B cell (primary cell): ENCODE results near the gene MT4. TPM values are rescaled to one million over a fixed set of nuclear protein-coding genes. Genes with fewer than 3 reads are reported as not detected.

Source experiments
- ATAC-seq: fragments of 200-7000 bp; cut with Tn5 transposase; one replicate; pipeline ENCODE4 v1.10.0; 2021; ENCODE audit warnings: low read depth, mild to moderate bottlenecking, moderate number of reproducible peaks, moderate library complexity
- CTCF ChIA-PET: fragments of 350-600 bp; sonication (Branson Sonifier 250); formaldehyde crosslinking; loops from one replicate; lab custom pipeline; 2021; ENCODE audit warnings: antibody characterized with exemption, inconsistent platforms; lab: Charles Lee
- POLR2A ChIA-PET: fragments of 350-600 bp; sonication (Branson Sonifier 250); formaldehyde crosslinking; loops from one replicate; lab custom pipeline; 2021; ENCODE audit warnings: antibody characterized with exemption; lab: Charles Lee
- DNase-seq: peaks from one replicate; pipeline ENCODE4 v3.0.0; 2013
- H2AFZ ChIP-seq: 2 replicates; pipeline ENCODE4 v1.6.1; 2012; ENCODE audit warnings: mild to moderate bottlenecking, low read depth, low read length; ENCODE audit not compliant: insufficient read depth, poor library complexity, severe bottlenecking
- H3K27ac ChIP-seq, 2 donors: 1 replicate in 1 of 2; 2 replicates in 1 of 2; pipeline ENCODE4 v1.5.1; 2012 to 2013; ENCODE audit warnings: low read length in 2 of 2, mild to moderate bottlenecking in 2 of 2, moderate library complexity in 1 of 2
- H3K27me3 ChIP-seq, 4 experiments: fragments of 200-600 bp in 1 of 4; sonication (generic) in 1 of 4; replicated peaks in 1 of 4; 1 replicate in 2 of 4; 2 replicates in 2 of 4; pipeline versions ENCODE4 v1.6.1 to v1.7.0; 2013 to 2016; ENCODE audit warnings: low read length in 3 of 4, mild to moderate bottlenecking in 2 of 4, mixed read lengths in 1 of 4, moderate library complexity in 1 of 4; ENCODE audit not compliant: insufficient read depth in 4 of 4, control insufficient read depth in 3 of 4; ENCODE audit errors: control extremely low read depth in 1 of 4
- H3K36me3 ChIP-seq, 2 experiments: replicated peaks in 1 of 2; 1 replicate in 1 of 2; 2 replicates in 1 of 2; pipeline versions ENCODE4 v1.6.1 to v1.7.1; 2013; ENCODE audit warnings: low read length in 1 of 2; ENCODE audit not compliant: insufficient read depth in 2 of 2, control insufficient read depth in 1 of 2; ENCODE audit errors: control extremely low read depth in 1 of 2, extremely low read depth in 1 of 2
- H3K4me1 ChIP-seq, 2 donors: fragments of 200-600 bp in 1 of 2; sonication (generic) in 1 of 2; 1 replicate in 1 of 2; 2 replicates in 1 of 2; pipeline versions ENCODE4 v1.5.1 to v1.6.1; 2013 to 2017; ENCODE audit warnings: low read length in 2 of 2; ENCODE audit not compliant: control insufficient read depth in 2 of 2, insufficient read depth in 2 of 2
- H3K4me2 ChIP-seq: replicated peaks from 2 replicates; pipeline ENCODE3; 2012; ENCODE audit warnings: mild to moderate bottlenecking, low read depth, low read length; ENCODE audit not compliant: poor library complexity, severe bottlenecking
- H3K4me3 ChIP-seq, 5 experiments: fragments of 200-600 bp in 1 of 5; sonication (generic) in 1 of 5; 1 replicate in 3 of 5; 2 replicates in 2 of 5; pipeline versions ENCODE4 v1.5.1 to v1.7.0; 2011 to 2016; ENCODE audit warnings: low read length in 4 of 5, mild to moderate bottlenecking in 4 of 5, low read depth in 2 of 5, control low read depth in 1 of 5, moderate library complexity in 1 of 5; ENCODE audit not compliant: insufficient read depth in 1 of 5; ENCODE audit errors: control extremely low read depth in 1 of 5, extremely low read depth in 1 of 5
- H3K79me2 ChIP-seq: fragments of 200-600 bp; sonication (generic); one replicate; pipeline ENCODE4 v1.6.0; 2016; ENCODE audit warnings: low read length; ENCODE audit not compliant: control insufficient read depth, insufficient read depth
- H3K9ac ChIP-seq: fragments of 200-600 bp; sonication (generic); 2 replicates; pipeline ENCODE4 v1.6.1; 2017; ENCODE audit warnings: mild to moderate bottlenecking, low read length, moderate library complexity
- H3K9me3 ChIP-seq, 3 donors: one replicate each; pipeline versions ENCODE4 v1.6.1 to v1.7.1; 2013; ENCODE audit warnings: low read length in 2 of 3; ENCODE audit not compliant: control insufficient read depth in 2 of 3, insufficient read depth in 1 of 3; ENCODE audit errors: control extremely low read depth in 1 of 3
- H4K20me1 ChIP-seq: 2 replicates; pipeline ENCODE4 v1.6.0; 2012; ENCODE audit warnings: mild to moderate bottlenecking, low read length; ENCODE audit not compliant: insufficient read depth, control insufficient read depth, poor library complexity, severe bottlenecking
- H3K27ac Mint-ChIP-seq: one replicate; pipeline ENCODE4 v1.8.0; 2021; ENCODE audit warnings: mixed read lengths
- H3K27me3 Mint-ChIP-seq: one replicate; pipeline ENCODE4 v1.8.0; 2021; ENCODE audit warnings: mixed read lengths
- H3K4me1 Mint-ChIP-seq: one replicate; pipeline ENCODE4 v1.8.0; 2021; ENCODE audit warnings: mixed read lengths
- H3K4me3 Mint-ChIP-seq: one replicate; pipeline ENCODE4 v1.8.0; 2021; ENCODE audit warnings: mixed read lengths
- H3K9me3 Mint-ChIP-seq: one replicate; pipeline ENCODE4 v1.8.0; 2022; ENCODE audit warnings: mixed read lengths; ENCODE audit not compliant: insufficient read depth
- CTCF ChIP-seq: fragments of 200-600 bp; IDR thresholded peaks from one replicate; pipeline ENCODE4 v1.8.0; 2022; ENCODE audit warnings: antibody characterized with exemption, mild to moderate bottlenecking
- EZH2 ChIP-seq: IDR thresholded peaks from 2 replicates; pipeline ENCODE4 v1.6.1; 2012; ENCODE audit warnings: borderline replicate concordance, low read depth, mild to moderate bottlenecking, moderate library complexity, low read length; ENCODE audit not compliant: insufficient read depth, poor library complexity, severe bottlenecking
- WGBS: methylation state at CpG from one replicate; pipeline ENCODE4 v1.1.5; 2013; ENCODE audit warnings: missing lambda C conversion rate; ENCODE audit not compliant: insufficient coverage; 5-methylcytosine and 5-hydroxymethylcytosine counted together
- intact Hi-C: fragments of 100-400 bp; cut with micrococcal nuclease; formaldehyde crosslinking; loops from one replicate; pipeline ENCODE4 v1.10.0; 2022
- polyA plus RNA-seq: library from polyadenylated mRNA; depleted of rRNA; stranded (reverse); fragments of >200 nt; gene quantifications from 2 replicates; pipeline ENCODE4 v1.2.3, GENCODE V29; 2012
- total RNA-seq, 2 donors: library from RNA; stranded (reverse); fragments of 120-200 nt in 1 of 2; gene quantifications; 1 replicate in 1 of 2; 2 replicates in 1 of 2; pipeline versions ENCODE4 v1.2.3 to v1.2.4, GENCODE V29; 2013 to 2022

The MT4 gene
- total and polyA plus RNA-seq, 2 donors (not counting 1 experiment from before 2014, with no cell fraction given) = not detected

GRCh38 chr16:56608043-56608875, 43.4 kb downstream of the MT4 start, which contains the start of gene MT2A:
MT2A (plus strand) TSS chr16:56608584; CDS start chr16:56608656, 72 bp downstream.
- DNase-seq = peak; percentile 85
- peak within 1 kb of the TSS; percentile 60 to 77 (median 73) for H3K4me3 ChIP-seq
- peak within 1 kb of the TSS; percentile 77 for H2AFZ ChIP-seq
- Mint-ChIP-seq H3K9me3 (no peaks in the 10 kb centered on the region), H3K4me3 (peak within 1 kb of the TSS; percentile 97), H3K27ac (peak within 1 kb of the TSS; percentile 88), H3K4me1 (peaks cover 37% of the 10 kb centered on the region), H3K27me3 (peaks cover 4% of the 10 kb centered on the region)
- no peaks in the 10 kb centered on the region for H3K9me3 ChIP-seq
- no peaks in the 10 kb centered on the region for H3K79me2 ChIP-seq
- intact Hi-C loops = loop anchor here (1.0 to 10.0 kb wide), 10 partner anchors 23 to 637 kb away; partner anchors contain the start of genes ARL2BP, MT1F and MT1X
- peak within 1 kb of the TSS; percentile 86 for H3K4me2 ChIP-seq
- ChIA-PET CTCF (interaction anchor here (1.0 to 2.2 kb wide), 4 partner anchors 22 to 290 kb away, joined by 3 to 18 read pairs (median 6); no protein-coding TSS in a partner anchor), POLR2A (interaction anchor here (1.0 to 1.3 kb wide), 2 partner anchors 35 to 120 kb away, joined by 3 to 4 read pairs; no protein-coding TSS in a partner anchor)
- H3K36me3 ChIP-seq = no peaks in the 10 kb centered on the region
- TF ChIP-seq CTCF (no peak), EZH2 (no peak)
- H3K4me1 ChIP-seq = peaks cover 21 to 41% of the 10 kb centered on the region in 2 donors
- 10% methylated on average over 62 of the region's 62 CpGs for WGBS
- H3K27me3 ChIP-seq = no peaks in the 10 kb centered on the region
- peak within 1 kb of the TSS in 1 of 2 donors; percentile 12 for H3K27ac ChIP-seq
- no peaks in the 10 kb centered on the region for H4K20me1 ChIP-seq
- ATAC-seq = peak; percentile 87
- peak within 1 kb of the TSS; percentile 66 for H3K9ac ChIP-seq
